ENCODE data around the gene FOXG1. TPM values are rescaled to one million over a fixed set of nuclear protein-coding genes. Genes with fewer than 3 reads are reported as not detected.

Gene FOXG1
- polyA plus RNA-seq, 4 donors, result 0.01 TPM; not detected in 3

DNA sequence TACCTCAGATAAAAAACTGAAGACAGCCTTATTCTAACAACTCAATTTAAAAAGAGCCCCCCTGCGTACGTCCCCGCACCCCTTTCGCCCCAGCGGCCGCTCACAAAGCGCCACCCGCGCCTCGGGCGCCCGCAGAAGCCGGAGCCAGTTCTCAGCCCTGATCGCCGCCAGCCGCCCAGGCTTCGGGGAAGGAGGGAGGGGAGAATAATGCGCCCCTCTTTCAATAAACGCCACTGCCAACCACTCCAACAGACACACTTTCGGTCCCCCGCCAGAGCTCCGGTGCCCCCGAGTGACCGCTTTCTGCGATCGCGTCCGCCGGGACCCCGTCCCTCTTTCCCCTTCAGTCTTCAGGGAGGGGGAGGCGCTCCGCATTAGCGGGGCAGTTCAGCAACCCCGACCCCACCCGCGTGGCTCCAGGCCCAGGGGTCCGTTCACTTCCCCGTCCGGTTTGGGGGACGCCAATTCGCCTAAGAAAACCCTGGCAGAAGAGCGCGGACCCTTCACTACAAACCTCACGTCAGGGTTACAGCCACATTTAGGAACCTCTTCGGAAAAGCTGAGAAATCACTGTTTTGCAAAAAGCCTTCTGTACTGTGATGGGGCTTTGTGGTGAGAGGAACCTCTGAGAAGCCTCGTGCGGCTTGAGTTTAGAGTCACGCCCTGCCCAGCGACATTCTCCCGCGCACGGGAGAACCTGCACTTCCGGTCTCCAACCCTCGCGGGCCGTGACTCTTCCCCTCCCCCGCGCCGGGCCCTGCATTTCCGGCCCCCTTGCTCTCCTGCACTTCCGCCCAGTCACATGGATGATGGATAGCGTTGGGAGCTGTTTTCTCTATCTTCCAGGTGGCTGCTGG, 18.7 kb downstream of the FOXG1 start:
- Histone ChIP-seq H3K36me3 (ENCODE audit: control insufficient read depth in 3 of 3, insufficient read depth in 2 of 3, low read depth in 1 of 3, low read length in 3 of 3) (no peaks in the 10 kb centered on the region), H3K27ac (ENCODE audit: low read depth in 1 of 3, low read length in 2 of 3) (no peak overlapping the region), H3K9me3 (ENCODE audit: control insufficient read depth in 2 of 2, insufficient read depth in 1 of 2, low read depth in 1 of 2, low read length in 1 of 2) (peaks cover 0 to 5% of the 10 kb centered on the region in 2 donors), H3K4me1 (ENCODE audit: control insufficient read depth in 3 of 3, insufficient read depth in 2 of 3, low read depth in 1 of 3, low read length in 2 of 3) (no peaks in the 10 kb centered on the region), H3K4me3 (ENCODE audit: low read depth in 1 of 3, low read length in 3 of 3) (no peak overlapping the region), H3K27me3 (ENCODE audit: control insufficient read depth in 3 of 3, insufficient read depth in 3 of 3, low read length in 3 of 3) (peaks cover 0 to 49% (median 18%) of the 10 kb centered on the region in 3 donors)
- FAIRE-seq (no peak), DNase-seq (no peak)
- 4 to 22% (median 20%) methylated on average over 58 to 62 of the region's 62 CpGs for WGBS, 3 donors

- Histone ChIP-seq H3K9me3 (ENCODE audit: control insufficient read depth in 2 of 2, insufficient read depth in 1 of 2, low read depth in 1 of 2, low read length in 1 of 2) (no peaks in the 10 kb centered on the region), H3K4me3 (ENCODE audit: low read depth in 1 of 3, low read length in 3 of 3) (no peak overlapping the region), H3K27ac (ENCODE audit: low read depth in 1 of 3, low read length in 2 of 3) (no peak overlapping the region), H3K4me1 (ENCODE audit: control insufficient read depth in 3 of 3, insufficient read depth in 2 of 3, low read depth in 1 of 3, low read length in 2 of 3) (no peaks in the 10 kb centered on the region), H3K36me3 (ENCODE audit: control insufficient read depth in 3 of 3, insufficient read depth in 2 of 3, low read depth in 1 of 3, low read length in 3 of 3) (no peaks in the 10 kb centered on the region), H3K27me3 (ENCODE audit: control insufficient read depth in 3 of 3, insufficient read depth in 3 of 3, low read length in 3 of 3) (no peaks in the 10 kb centered on the region)
- WGBS, 3 donors, result 92 to 98% (median 97%) methylated on average over 1 of the region's 1 CpG
- DNase-seq, result no peak
- no peak for FAIRE-seq
These were observed 40.9 kb downstream of the FOXG1 start for GRCh38 chr14:28807518-28807917.

DNA sequence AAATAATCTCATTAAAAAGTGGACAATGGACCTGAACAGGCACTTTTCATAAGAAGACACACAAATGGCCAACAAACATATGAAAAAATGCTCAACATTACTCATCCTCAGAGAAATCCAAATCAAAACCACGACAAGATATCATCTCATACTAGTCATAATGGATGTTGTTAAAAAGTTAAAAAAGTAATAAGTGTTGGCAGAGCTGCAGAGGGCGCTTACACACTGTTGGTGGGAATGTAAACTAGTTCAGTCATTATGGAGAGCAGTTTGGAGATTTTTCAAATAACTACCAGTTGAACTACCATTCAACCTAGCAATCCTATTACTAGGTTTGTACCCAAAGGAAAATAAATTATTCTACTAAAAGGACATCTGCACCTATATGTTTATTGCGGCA, 47.2 kb downstream of the FOXG1 start:
- 83 to 87% (median 87%) methylated on average over 3 of the region's 3 CpGs for WGBS, 3 donors
- FAIRE-seq, result no peak

More for the DNA sequence above, 47.2 kb downstream of the FOXG1 start:
- no peaks in the 10 kb centered on the region for H3K4me1 ChIP-seq (ENCODE audit: control insufficient read depth in 3 of 3, insufficient read depth in 2 of 3, low read depth in 1 of 3, low read length in 2 of 3)
- H3K4me3 ChIP-seq (ENCODE audit: low read depth in 1 of 3, low read length in 3 of 3), result no peak overlapping the region
- H3K27me3 ChIP-seq (ENCODE audit: control insufficient read depth in 3 of 3, insufficient read depth in 3 of 3, low read length in 3 of 3), result no peaks in the 10 kb centered on the region
- no peaks in the 10 kb centered on the region for H3K36me3 ChIP-seq (ENCODE audit: control insufficient read depth in 3 of 3, insufficient read depth in 2 of 3, low read depth in 1 of 3, low read length in 3 of 3)
- no peaks in the 10 kb centered on the region for H3K9me3 ChIP-seq (ENCODE audit: control insufficient read depth in 2 of 2, insufficient read depth in 1 of 2, low read depth in 1 of 2, low read length in 1 of 2)
- H3K27ac ChIP-seq (ENCODE audit: low read depth in 1 of 3, low read length in 2 of 3), result no peak overlapping the region
- no peak for DNase-seq

Measured in small intestine (tissue), 7 donors.